ENCODE results near the gene SBK3.

SBK3 gene

GRCh38 chr19:55493052-55493644, 52.2 kb downstream of the SBK3 start:
- Histone ChIP-seq H3K79me1 (ENCODE audit: low read length) (no peaks in the 10 kb centered on the region), H3K27me3 (ENCODE audit: insufficient read depth, low read length, poor library complexity) (no peaks in the 10 kb centered on the region), H3K18ac (ENCODE audit: low read length) (no peak overlapping the region), H2AK5ac (ENCODE audit: low read length) (no peak overlapping the region), H3K4me3 (ENCODE audit: low read length) (no peak overlapping the region), H3K4me2 (ENCODE audit: low read length) (no peak overlapping the region), H2BK120ac (ENCODE audit: low read depth, low read length) (no peak overlapping the region), H4K8ac (ENCODE audit: low read depth, low read length) (no peak overlapping the region), H3K27ac (ENCODE audit: low read depth, low read length) (no peak overlapping the region), H3K36me3 (ENCODE audit: control insufficient read depth, insufficient read depth, low read length) (no peaks in the 10 kb centered on the region), H3K56ac (ENCODE audit: low read length) (no peak overlapping the region), H3K23ac (ENCODE audit: low read length) (no peak overlapping the region), H3K4ac (ENCODE audit: low read depth, low read length) (no peak overlapping the region), H3K4me1 (ENCODE audit: control insufficient read depth, low read depth, low read length) (no peaks in the 10 kb centered on the region), H2BK5ac (ENCODE audit: low read length) (no peak overlapping the region), H3K9ac (ENCODE audit: low read length) (no peak overlapping the region), H3K79me2 (ENCODE audit: control insufficient read depth, insufficient read depth, low read length) (no peaks in the 10 kb centered on the region), H2BK15ac (replicated peaks; ENCODE audit: low read depth) (no peak overlapping the region), H4K5ac (ENCODE audit: low read length) (no peak overlapping the region)
- no peak for DNase-seq
- WGBS (ENCODE audit: extremely low coverage, insufficient coverage, low lambda C conversion rate), result no CpG with 5 or more reads among the region's 18 CpGs

DNA sequence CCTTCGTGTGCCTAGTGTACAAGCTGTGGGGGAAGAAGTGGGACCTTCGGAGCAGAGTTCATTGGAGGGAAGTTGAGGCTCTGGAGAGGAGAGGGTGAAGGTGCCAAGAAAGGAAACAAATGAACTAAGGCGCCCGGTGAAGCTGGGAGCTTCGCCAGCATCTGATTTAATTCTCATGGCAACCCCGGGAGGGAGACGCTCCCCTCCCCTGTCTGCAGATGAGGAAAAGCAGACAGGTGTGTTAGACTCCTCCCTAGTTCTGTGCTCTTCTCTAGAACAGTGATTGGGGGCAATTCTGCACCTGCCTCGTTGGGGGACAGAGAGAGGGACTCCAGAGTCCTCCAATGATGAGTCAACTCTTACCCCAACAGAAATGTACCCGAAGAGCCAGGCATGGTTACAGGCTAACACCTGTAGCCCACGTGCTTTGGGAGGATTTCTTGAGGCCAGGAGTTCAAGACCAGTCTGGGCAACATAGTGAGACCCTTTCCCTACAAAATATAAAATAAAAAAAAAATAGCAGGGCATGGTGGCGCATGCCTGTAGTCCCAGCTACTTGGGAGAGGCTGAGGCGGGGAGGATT, 52.9 kb downstream of the SBK3 start:
- Histone ChIP-seq H3K27ac (ENCODE audit: low read depth, low read length) (no peak overlapping the region), H3K23ac (ENCODE audit: low read length) (no peak overlapping the region), H3K79me2 (ENCODE audit: control insufficient read depth, insufficient read depth, low read length) (no peaks in the 10 kb centered on the region), H3K4me3 (ENCODE audit: low read length) (no peak overlapping the region), H3K56ac (ENCODE audit: low read length) (no peak overlapping the region), H3K4me2 (ENCODE audit: low read length) (no peak overlapping the region), H3K9ac (ENCODE audit: low read length) (no peak overlapping the region), H2AK5ac (ENCODE audit: low read length) (no peak overlapping the region), H3K4me1 (ENCODE audit: control insufficient read depth, low read depth, low read length) (peaks cover 3% of the 10 kb centered on the region), H3K27me3 (ENCODE audit: insufficient read depth, low read length, poor library complexity) (no peaks in the 10 kb centered on the region), H4K5ac (ENCODE audit: low read length) (no peak overlapping the region), H2BK120ac (ENCODE audit: low read depth, low read length) (no peak overlapping the region), H3K36me3 (ENCODE audit: control insufficient read depth, insufficient read depth, low read length) (no peaks in the 10 kb centered on the region), H2BK15ac (replicated peaks; ENCODE audit: low read depth) (no peak overlapping the region), H3K4ac (ENCODE audit: low read depth, low read length) (no peak overlapping the region), H4K8ac (ENCODE audit: low read depth, low read length) (no peak overlapping the region), H3K79me1 (ENCODE audit: low read length) (no peaks in the 10 kb centered on the region), H2BK5ac (ENCODE audit: low read length) (no peak overlapping the region), H3K18ac (ENCODE audit: low read length) (no peak overlapping the region)
- no peak for DNase-seq
- WGBS (ENCODE audit: extremely low coverage, insufficient coverage, low lambda C conversion rate), result no CpG with 5 or more reads among the region's 12 CpGs

GRCh38 chr19:55491546-55492360, 53.6 kb downstream of the SBK3 start:
- Histone ChIP-seq H2AK5ac (ENCODE audit: low read length) (no peak overlapping the region), H2BK120ac (ENCODE audit: low read depth, low read length) (no peak overlapping the region), H3K79me2 (ENCODE audit: control insufficient read depth, insufficient read depth, low read length) (no peaks in the 10 kb centered on the region), H3K4me1 (ENCODE audit: control insufficient read depth, low read depth, low read length) (peaks cover 8% of the 10 kb centered on the region), H3K27me3 (ENCODE audit: insufficient read depth, low read length, poor library complexity) (no peaks in the 10 kb centered on the region), H3K36me3 (ENCODE audit: control insufficient read depth, insufficient read depth, low read length) (no peaks in the 10 kb centered on the region), H2BK15ac (replicated peaks; ENCODE audit: low read depth) (no peak overlapping the region), H3K79me1 (ENCODE audit: low read length) (no peaks in the 10 kb centered on the region), H3K9ac (ENCODE audit: low read length) (no peak overlapping the region), H2BK5ac (ENCODE audit: low read length) (no peak overlapping the region), H3K23ac (ENCODE audit: low read length) (no peak overlapping the region), H3K4me2 (ENCODE audit: low read length) (no peak overlapping the region), H3K18ac (ENCODE audit: low read length) (no peak overlapping the region), H3K4me3 (ENCODE audit: low read length) (no peak overlapping the region), H3K56ac (ENCODE audit: low read length) (no peak overlapping the region), H3K27ac (ENCODE audit: low read depth, low read length) (no peak overlapping the region), H4K8ac (ENCODE audit: low read depth, low read length) (no peak overlapping the region), H3K4ac (ENCODE audit: low read depth, low read length) (no peak overlapping the region), H4K5ac (ENCODE audit: low read length) (no peak overlapping the region)
- WGBS (ENCODE audit: extremely low coverage, insufficient coverage, low lambda C conversion rate), result no CpG with 5 or more reads among the region's 24 CpGs
- DNase-seq, result no peak
